Keratinocyte (primary cell): ENCODE results near the gene AJAP1. TPM values are rescaled to one million over a fixed set of nuclear protein-coding genes. Genes with fewer than 3 reads are reported as not detected.

ENCODE experiments used
- DNase-seq: peaks from one replicate; pipeline ENCODE4 v3.0.0-alpha.2; 2011; ENCODE audit warnings: low read depth, missing footprints, low spot score
- FAIRE-seq: peaks from 2 replicates; lab custom pipeline; 2011; peaks lifted over from hg19 to GRCh38; lab: Jason Lieb, UNC
- H2AFZ ChIP-seq: 2 replicates; pipeline ENCODE4 v1.6.0; 2012; ENCODE audit warnings: low read length, control low read depth, inconsistent platforms; ENCODE audit not compliant: control insufficient read depth
- H3K27ac ChIP-seq: 2 replicates; pipeline ENCODE4 v1.5.1; 2011; ENCODE audit warnings: low read length; ENCODE audit not compliant: control insufficient read depth, insufficient read depth
- H3K27me3 ChIP-seq: 3 replicates; pipeline ENCODE4 v1.6.0; 2011; ENCODE audit warnings: low read length; ENCODE audit not compliant: control insufficient read depth, insufficient read depth; ENCODE audit errors: extremely low read depth
- H3K36me3 ChIP-seq, 2 experiments: 2 replicates in 1 of 2; 3 replicates in 1 of 2; pipeline ENCODE4 v1.5.1; 2011; ENCODE audit warnings: low read length in 2 of 2, mild to moderate bottlenecking in 1 of 2; ENCODE audit not compliant: control insufficient read depth in 2 of 2, insufficient read depth in 2 of 2; ENCODE audit errors: extremely low read depth in 1 of 2
- H3K4me1 ChIP-seq: 3 replicates; pipeline ENCODE4 v1.5.1; 2011; ENCODE audit warnings: low read length; ENCODE audit not compliant: control insufficient read depth, insufficient read depth; ENCODE audit errors: extremely low read depth
- H3K4me2 ChIP-seq: 3 replicates; pipeline ENCODE4 v1.6.0; 2011; ENCODE audit warnings: low read depth, low read length; ENCODE audit not compliant: control insufficient read depth, insufficient read depth; ENCODE audit errors: extremely low read depth
- H3K4me3 ChIP-seq, 3 experiments: fragments of 200-600 bp in 1 of 3; sonication (generic) in 1 of 3; 2 replicates in 2 of 3; 3 replicates in 1 of 3; pipeline ENCODE4 v1.5.1; 2011 to 2016; ENCODE audit warnings: low read length in 3 of 3, mild to moderate bottlenecking in 3 of 3, control low read depth in 2 of 3, inconsistent platforms in 1 of 3, low read depth in 1 of 3, mixed read lengths in 1 of 3, mixed run types in 1 of 3, moderate library complexity in 1 of 3; ENCODE audit not compliant: control insufficient read depth in 2 of 3, insufficient read depth in 2 of 3; ENCODE audit errors: extremely low read depth in 1 of 3
- H3K79me2 ChIP-seq: 2 replicates; pipeline ENCODE4 v1.6.0; 2012; ENCODE audit warnings: low read length; ENCODE audit not compliant: control insufficient read depth, insufficient read depth
- H3K9ac ChIP-seq: 3 replicates; pipeline ENCODE4 v1.6.0; 2011; ENCODE audit warnings: low read length; ENCODE audit not compliant: control insufficient read depth, insufficient read depth; ENCODE audit errors: extremely low read depth
- H3K9me1 ChIP-seq: 3 replicates; pipeline ENCODE4 v1.6.0; 2011; ENCODE audit warnings: low read length; ENCODE audit not compliant: control insufficient read depth, insufficient read depth; ENCODE audit errors: extremely low read depth
- H3K9me3 ChIP-seq: 2 replicates; pipeline ENCODE4 v1.5.1; 2012; ENCODE audit warnings: low read depth, low read length; ENCODE audit not compliant: control insufficient read depth
- H4K20me1 ChIP-seq: 3 replicates; pipeline ENCODE4 v1.6.0; 2011; ENCODE audit warnings: low read length; ENCODE audit not compliant: control insufficient read depth, insufficient read depth; ENCODE audit errors: extremely low read depth
- EZH2 ChIP-seq: IDR thresholded peaks from one replicate; pipeline ENCODE4 v1.6.1; 2012; ENCODE audit warnings: inconsistent platforms, mild to moderate bottlenecking, low read length, moderate library complexity
- dilution Hi-C: fragments of 300-500 bp; cut with MboI; formaldehyde crosslinking; loops from one replicate; pipeline ENCODE4 v1.7.0; 2020; ENCODE audit warnings: low sequenced_read_pairs; ENCODE audit not compliant: extremely low pct_ligation_motif_present
- polyA plus RNA-seq, 5 experiments: library from polyadenylated mRNA; depleted of rRNA in 3 of 5; stranded (reverse) in 3 of 5; stranded (forward) in 1 of 5; unstranded in 1 of 5; fragments of >200 nt; gene quantifications; 1 replicate in 1 of 5; 2 replicates in 3 of 5; 3 replicates in 1 of 5; pipeline versions ENCODE4 v1.2.1 to v1.2.3, GENCODE V29; 2011 to 2012; ENCODE audit warnings: missing spikeins in 2 of 5, low read depth in 1 of 5, low replicate concordance in 1 of 5
- TF ChIP-seq, protein P1 (sequence below), 3 experiments: IDR thresholded peaks in 1 of 3; conservative IDR thresholded peaks in 1 of 3; optimal IDR thresholded peaks in 1 of 3; 2 replicates in 2 of 3; 3 replicates in 1 of 3; pipeline versions ENCODE3 to v1.5.1; 2011; ENCODE audit warnings: low read length in 3 of 3, mild to moderate bottlenecking in 3 of 3, moderate library complexity in 2 of 3, control low read depth in 1 of 3, inconsistent platforms in 1 of 3; ENCODE audit not compliant: insufficient read depth in 2 of 3; ENCODE audit errors: extremely low read depth in 1 of 3

Gene AJAP1
- polyA plus RNA-seq, 1 donor (not counting 4 experiments of a cell fraction or from before 2014, with no cell fraction given): 2.2 TPM

DNA sequence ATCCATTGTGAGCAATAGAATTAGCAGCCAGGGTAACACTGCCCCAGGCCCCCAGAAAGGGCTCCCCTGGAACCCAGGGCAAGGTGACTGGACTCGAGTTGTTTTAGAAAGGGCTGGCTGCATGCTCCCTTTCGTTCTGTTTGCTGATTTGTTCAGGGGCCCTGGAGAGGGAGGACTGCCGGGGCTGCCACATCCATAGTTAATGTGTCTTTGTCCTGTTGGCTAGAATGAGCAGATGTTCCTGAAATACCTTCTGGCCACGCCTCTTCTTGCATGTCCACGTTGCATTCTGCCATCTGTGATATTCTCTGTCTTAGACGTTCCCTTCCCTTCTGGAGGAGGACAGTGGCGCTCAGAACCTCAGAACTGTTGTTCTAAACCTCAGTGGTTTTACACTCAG lies 118.8 kb downstream of the AJAP1 start:
- Histone ChIP-seq H3K9me3 (no peaks in the 10 kb centered on the region), H2AFZ (no peak overlapping the region), H4K20me1 (no peaks in the 10 kb centered on the region), H3K9ac (no peak overlapping the region), H3K27me3 (no peaks in the 10 kb centered on the region), H3K4me2 (no peak overlapping the region), H3K4me1 (no peaks in the 10 kb centered on the region), H3K9me1 (no peaks in the 10 kb centered on the region), H3K36me3 (peaks cover 3 to 7% of the 10 kb centered on the region in 2 experiments), H3K79me2 (no peaks in the 10 kb centered on the region), H3K4me3 (no peak overlapping the region), H3K27ac (no peak overlapping the region)
- TF ChIP-seq, protein P1, sequence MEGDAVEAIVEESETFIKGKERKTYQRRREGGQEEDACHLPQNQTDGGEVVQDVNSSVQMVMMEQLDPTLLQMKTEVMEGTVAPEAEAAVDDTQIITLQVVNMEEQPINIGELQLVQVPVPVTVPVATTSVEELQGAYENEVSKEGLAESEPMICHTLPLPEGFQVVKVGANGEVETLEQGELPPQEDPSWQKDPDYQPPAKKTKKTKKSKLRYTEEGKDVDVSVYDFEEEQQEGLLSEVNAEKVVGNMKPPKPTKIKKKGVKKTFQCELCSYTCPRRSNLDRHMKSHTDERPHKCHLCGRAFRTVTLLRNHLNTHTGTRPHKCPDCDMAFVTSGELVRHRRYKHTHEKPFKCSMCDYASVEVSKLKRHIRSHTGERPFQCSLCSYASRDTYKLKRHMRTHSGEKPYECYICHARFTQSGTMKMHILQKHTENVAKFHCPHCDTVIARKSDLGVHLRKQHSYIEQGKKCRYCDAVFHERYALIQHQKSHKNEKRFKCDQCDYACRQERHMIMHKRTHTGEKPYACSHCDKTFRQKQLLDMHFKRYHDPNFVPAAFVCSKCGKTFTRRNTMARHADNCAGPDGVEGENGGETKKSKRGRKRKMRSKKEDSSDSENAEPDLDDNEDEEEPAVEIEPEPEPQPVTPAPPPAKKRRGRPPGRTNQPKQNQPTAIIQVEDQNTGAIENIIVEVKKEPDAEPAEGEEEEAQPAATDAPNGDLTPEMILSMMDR (optimal IDR thresholded peaks at IDR 0.05 in 1 of 3, IDR thresholded peaks at IDR 0.05 in 1 of 3, conservative IDR thresholded peaks at IDR 0.05 in 1 of 3; ENCODE audit: extremely low read depth in 1 of 3, insufficient read depth in 2 of 3, low read length in 3 of 3): no peak
- TF ChIP-seq EZH2: no peak
- FAIRE-seq (no peak), DNase-seq (no peak)
- dilution Hi-C loops: no loop called here

DNA sequence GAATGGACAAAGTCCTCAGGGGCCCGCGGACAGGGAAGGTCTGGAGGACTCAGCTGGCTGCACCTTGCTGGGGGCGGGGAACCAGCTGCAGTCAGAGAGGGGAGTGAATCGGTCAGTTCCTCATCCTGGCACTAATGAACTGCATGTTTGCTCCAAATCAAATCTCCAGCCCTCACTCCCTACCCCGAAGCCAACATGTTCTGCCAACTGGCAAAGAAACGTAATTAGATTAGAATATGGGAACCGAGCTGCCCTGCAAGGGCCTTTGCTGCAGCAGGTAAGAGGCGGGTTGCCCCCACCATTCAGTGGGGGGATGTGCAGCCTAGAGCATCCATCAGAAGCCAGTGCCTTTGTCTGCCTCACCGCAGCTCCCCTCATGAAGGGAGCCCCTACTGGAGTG lies 121.1 kb downstream of the AJAP1 start:
- Histone ChIP-seq H3K36me3 (peaks cover 3 to 5% of the 10 kb centered on the region in 2 experiments), H3K9me1 (no peaks in the 10 kb centered on the region)
- DNase-seq: no peak

More for the DNA sequence above, 121.1 kb downstream of the AJAP1 start:
- H3K4me1 ChIP-seq: no peaks in the 10 kb centered on the region
- H3K4me2 ChIP-seq: no peak overlapping the region
- H3K9ac ChIP-seq: no peak overlapping the region
- TF ChIP-seq EZH2: no peak
- TF ChIP-seq, protein P1 (optimal IDR thresholded peaks at IDR 0.05 in 1 of 3, IDR thresholded peaks at IDR 0.05 in 1 of 3, conservative IDR thresholded peaks at IDR 0.05 in 1 of 3; ENCODE audit: extremely low read depth in 1 of 3, insufficient read depth in 2 of 3, low read length in 3 of 3): no peak
- no peak for FAIRE-seq
- dilution Hi-C loops: no loop called here
- H2AFZ ChIP-seq: no peak overlapping the region
- no peak overlapping the region for H3K27ac ChIP-seq
- H3K9me3 ChIP-seq: no peaks in the 10 kb centered on the region
- no peak overlapping the region for H3K4me3 ChIP-seq
- H3K27me3 ChIP-seq: no peaks in the 10 kb centered on the region
- H4K20me1 ChIP-seq: no peaks in the 10 kb centered on the region
- no peaks in the 10 kb centered on the region for H3K79me2 ChIP-seq
